ENCODE measurements around the gene LCLAT1. TPM values are rescaled to one million over a fixed set of nuclear protein-coding genes. Genes with fewer than 3 reads are reported as not detected.

The LCLAT1 gene
- total RNA-seq, 1 donor = 14.6 TPM

DNA sequence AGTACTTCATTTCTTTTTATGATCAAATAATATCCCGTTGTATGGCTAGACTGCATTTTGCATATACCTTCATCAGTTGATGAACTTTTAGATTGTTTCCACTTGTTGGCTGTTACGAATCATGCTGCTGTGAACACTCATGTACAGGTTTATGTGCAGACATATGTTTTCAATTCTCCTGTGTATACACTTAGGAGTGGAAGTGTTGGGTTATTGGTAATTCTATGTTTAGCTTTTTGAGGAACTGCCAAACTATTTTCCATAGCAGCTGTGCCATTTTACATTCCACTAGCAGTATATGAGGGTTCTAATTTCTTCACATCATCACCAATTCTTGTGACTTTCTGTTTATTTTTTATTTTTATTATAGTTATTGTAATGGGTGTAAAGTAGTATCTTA lies 32.1 kb upstream of the LCLAT1 start:
- Histone ChIP-seq H3K4me1 (ENCODE audit: insufficient read depth, low read length) (no peaks in the 10 kb centered on the region), H3K4me3 (ENCODE audit: low read length) (no peak overlapping the region), H3K9me3 (ENCODE audit: low read depth, low read length) (no peaks in the 10 kb centered on the region), H3K27me3 (ENCODE audit: insufficient read depth, low read length) (no peaks in the 10 kb centered on the region)

DNA sequence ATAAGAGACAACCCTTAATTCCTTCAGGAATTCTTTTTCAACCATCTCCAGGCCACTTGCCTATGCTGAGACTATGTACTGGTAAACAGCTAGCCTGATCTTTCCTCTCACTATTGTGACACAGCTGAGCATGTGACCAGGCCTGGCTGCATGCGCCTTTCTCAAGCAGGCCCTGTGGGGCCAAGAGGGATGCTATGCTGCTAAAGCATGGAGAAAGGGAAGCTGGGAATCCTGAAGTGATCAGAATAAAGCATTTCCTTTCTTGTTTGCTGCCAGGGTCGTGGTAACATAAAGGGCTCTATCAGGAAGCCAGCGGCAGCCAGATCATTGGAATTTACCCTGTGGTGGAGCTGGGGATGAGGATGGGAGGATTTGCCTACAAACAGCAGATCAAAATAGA lies 29.8 kb upstream of the LCLAT1 start:
- no peak overlapping the region for H3K4me3 ChIP-seq (ENCODE audit: low read length)
- H3K4me1 ChIP-seq (ENCODE audit: insufficient read depth, low read length) = peaks cover 14% of the 10 kb centered on the region
- no peaks in the 10 kb centered on the region for H3K27me3 ChIP-seq (ENCODE audit: insufficient read depth, low read length)
- no peaks in the 10 kb centered on the region for H3K9me3 ChIP-seq (ENCODE audit: low read depth, low read length)

DNA sequence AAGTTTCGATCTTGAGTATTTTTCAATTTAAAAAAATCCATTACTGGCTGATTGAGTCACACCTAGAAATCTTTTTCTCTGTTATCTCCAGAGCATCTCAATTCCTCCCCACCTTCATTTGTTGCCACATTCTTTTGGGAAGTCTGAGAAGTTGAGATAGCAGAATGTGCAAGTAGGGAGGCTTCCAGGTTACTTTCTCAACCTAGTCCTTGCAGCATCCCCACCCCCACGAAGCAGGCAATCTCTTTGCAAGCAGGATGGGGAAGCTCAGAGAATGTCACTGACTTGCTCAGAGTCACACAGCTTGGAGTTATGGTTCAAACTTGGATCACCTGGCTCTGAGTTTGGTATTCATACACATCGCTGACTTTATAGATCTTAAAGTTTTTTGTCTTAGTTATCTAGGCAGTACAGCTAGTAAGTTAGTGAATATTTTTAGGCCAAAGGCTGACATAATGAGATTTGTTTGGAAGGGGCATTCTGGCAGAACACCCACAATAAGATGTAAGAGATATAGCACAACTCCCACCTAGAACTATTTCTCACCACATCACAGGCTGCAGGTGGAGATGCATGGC lies 25.9 kb upstream of the LCLAT1 start:
- Histone ChIP-seq H3K27me3 (ENCODE audit: insufficient read depth, low read length) (no peaks in the 10 kb centered on the region), H3K4me3 (ENCODE audit: low read length) (no peak overlapping the region), H3K4me1 (ENCODE audit: insufficient read depth, low read length) (peaks cover 25% of the 10 kb centered on the region), H3K9me3 (ENCODE audit: low read depth, low read length) (no peaks in the 10 kb centered on the region)

DNA sequence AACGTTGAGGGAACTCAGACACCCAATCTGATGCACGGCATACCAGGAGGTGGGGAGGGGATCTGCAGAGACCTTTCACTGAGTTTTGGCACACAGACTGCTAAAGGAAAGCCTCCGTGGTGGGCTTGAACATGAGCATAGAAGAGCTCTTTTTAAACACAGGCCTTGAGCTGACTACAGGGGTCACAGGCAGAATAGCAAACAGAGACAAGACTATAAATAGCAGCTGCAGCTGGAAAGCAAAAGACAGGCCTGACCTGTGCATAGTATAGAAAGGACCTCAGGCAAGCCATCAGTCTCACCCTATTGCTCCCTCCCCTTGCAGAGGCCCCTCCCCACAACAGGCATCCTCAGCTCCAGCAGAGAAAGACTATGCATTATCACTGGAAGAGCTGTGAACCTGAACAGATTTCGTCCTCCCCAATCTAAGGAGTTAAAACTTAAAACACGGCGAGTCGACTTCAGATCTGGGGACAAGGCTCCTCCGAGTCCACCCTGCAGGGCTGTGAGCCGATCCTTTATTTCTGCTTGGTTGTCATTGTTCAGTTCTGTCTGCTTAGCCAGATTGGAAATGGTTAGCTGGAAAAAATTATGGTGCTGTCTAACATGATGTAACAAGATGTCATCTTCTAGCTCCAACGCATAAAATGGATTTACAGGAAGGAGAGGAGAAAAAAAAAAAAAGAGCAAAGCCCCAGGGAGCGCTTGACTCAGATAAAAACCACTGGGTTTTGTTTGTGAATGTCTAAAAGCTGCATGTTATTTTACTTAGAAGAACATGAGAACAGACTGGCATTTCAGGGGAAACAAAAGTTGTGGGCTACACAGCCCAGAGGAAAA lies 25.2 kb upstream of the LCLAT1 start:
- no peaks in the 10 kb centered on the region for H3K9me3 ChIP-seq (ENCODE audit: low read depth, low read length)
- H3K4me1 ChIP-seq (ENCODE audit: insufficient read depth, low read length) = peaks cover 25% of the 10 kb centered on the region
- no peak overlapping the region for H3K4me3 ChIP-seq (ENCODE audit: low read length)
- H3K27me3 ChIP-seq (ENCODE audit: insufficient read depth, low read length) = no peaks in the 10 kb centered on the region

DNA sequence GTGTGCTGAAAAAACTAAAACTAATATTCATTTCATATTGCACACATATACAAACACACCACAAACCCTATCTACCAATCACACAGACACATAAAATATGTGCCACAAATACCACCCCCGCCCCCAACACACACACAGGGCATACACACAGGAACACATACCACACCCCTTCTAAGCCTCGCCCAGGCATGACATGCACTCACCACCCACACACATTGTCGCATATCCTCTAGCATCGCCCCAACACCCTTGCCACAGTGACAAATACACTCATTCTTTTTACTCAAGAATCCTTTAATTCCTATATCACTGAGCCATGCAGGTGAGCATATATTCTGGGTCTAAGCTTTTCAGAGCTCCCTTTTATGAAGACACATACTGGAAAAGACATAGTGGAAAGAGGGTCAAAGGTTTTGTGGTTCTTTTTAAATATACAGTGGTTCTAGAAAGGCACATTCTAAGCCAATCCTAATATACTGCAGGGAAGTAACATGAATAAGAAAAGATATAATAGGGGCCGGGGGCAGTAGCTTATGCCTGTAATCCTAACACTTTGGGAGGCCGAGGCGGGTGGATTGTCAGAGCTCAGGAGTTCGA lies 24.5 kb upstream of the LCLAT1 start:
- peaks cover 25% of the 10 kb centered on the region for H3K4me1 ChIP-seq (ENCODE audit: insufficient read depth, low read length)
- no peak overlapping the region for H3K4me3 ChIP-seq (ENCODE audit: low read length)
- H3K27me3 ChIP-seq (ENCODE audit: insufficient read depth, low read length) = no peaks in the 10 kb centered on the region
- no peaks in the 10 kb centered on the region for H3K9me3 ChIP-seq (ENCODE audit: low read depth, low read length)

DNA sequence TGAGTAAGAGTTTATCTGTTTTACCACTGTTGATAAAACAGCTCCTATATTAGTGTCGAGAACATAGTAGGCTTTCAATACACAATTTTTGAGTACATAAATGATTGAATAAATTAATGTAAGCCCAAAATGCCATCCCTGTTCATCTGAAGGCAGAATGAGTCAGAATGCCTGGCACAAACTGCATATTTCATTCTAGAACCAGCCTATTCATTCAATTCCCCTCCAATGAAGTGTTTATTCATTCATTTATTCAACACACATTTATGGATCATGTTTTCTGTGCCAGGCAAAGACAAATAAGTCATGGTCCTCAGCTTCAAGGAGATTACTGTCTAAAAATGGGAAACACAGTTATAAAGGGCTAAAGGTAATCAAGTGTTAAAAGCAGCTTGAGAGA lies 22.8 kb upstream of the LCLAT1 start:
- Histone ChIP-seq H3K4me3 (ENCODE audit: low read length) (no peak overlapping the region), H3K4me1 (ENCODE audit: insufficient read depth, low read length) (peaks cover 30% of the 10 kb centered on the region), H3K9me3 (ENCODE audit: low read depth, low read length) (no peaks in the 10 kb centered on the region), H3K27me3 (ENCODE audit: insufficient read depth, low read length) (no peaks in the 10 kb centered on the region)

DNA sequence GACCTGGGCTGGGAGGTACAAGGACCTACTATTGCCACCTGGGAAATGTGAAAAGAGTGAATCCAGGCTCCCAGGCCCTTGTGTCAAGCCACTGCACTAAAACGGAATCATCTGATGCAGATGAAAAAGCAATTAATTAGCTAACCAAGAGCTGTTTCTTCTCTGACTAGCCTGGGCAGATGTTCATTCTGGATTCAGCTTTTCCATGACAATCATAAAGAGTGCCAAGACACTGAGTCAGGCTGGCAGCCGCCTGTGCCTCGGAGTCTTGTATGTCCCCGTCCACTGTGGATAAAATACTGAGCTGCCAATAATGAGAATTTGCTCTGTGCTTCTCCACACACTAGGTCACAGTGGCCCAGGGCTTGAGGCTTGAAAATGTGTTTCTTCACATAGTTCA lies 21.7 kb upstream of the LCLAT1 start:
- Histone ChIP-seq H3K9me3 (ENCODE audit: low read depth, low read length) (no peaks in the 10 kb centered on the region), H3K27me3 (ENCODE audit: insufficient read depth, low read length) (no peaks in the 10 kb centered on the region), H3K4me3 (ENCODE audit: low read length) (no peak overlapping the region), H3K4me1 (ENCODE audit: insufficient read depth, low read length) (peaks cover 30% of the 10 kb centered on the region)

DNA sequence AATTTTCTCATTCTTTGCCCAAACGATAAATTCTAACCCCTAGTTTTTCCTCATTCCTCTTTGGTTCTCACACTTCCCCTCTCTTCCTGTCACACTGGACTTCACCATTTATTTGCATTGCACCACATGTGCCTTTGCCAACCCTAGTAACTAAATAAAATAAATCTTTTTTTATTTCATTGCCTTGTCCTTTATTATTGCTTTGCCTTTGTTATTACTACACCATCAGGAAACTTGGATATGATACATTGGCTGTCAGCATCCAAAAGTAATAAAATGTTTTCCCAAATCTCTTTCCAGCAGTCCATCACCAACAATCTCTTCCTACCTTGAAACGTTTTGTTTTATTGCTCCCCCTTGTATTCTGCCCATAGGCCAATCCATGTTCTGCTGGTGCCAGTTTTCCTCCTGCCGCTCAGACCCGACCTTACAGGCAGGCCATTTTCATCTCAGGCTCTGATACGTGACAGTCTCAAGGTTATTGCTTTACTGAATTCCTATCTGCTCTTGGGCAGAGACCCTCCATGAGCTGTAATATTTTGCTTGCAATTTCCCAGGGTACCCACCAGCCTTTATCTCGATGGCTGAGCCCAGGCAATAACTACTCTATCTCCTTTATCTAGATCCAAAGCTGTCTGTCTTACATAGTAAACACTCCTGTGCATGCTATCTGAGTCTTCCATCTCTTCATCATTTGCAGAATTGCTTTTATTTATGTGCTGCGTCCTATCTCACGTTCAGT lies 19.3 kb upstream of the LCLAT1 start:
- H3K4me3 ChIP-seq (ENCODE audit: low read length) = no peak overlapping the region
- peaks cover 12% of the 10 kb centered on the region for H3K4me1 ChIP-seq (ENCODE audit: insufficient read depth, low read length)
- no peaks in the 10 kb centered on the region for H3K27me3 ChIP-seq (ENCODE audit: insufficient read depth, low read length)
- H3K9me3 ChIP-seq (ENCODE audit: low read depth, low read length) = no peaks in the 10 kb centered on the region

DNA sequence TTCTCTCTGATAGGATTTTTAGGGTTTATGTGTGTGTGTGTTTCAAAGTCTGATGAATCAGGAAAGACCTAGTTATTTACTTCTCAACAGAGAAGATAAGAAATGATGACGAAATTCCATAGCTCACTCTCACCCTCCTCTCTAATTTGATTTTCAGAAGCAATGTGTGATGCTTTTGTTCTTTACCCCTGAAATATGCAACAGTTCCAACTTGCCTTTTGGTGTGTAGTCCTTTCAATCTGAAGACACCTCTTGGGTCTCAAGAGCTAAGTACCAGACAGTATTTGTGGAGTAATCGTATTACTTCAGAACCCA lies 18.7 kb upstream of the LCLAT1 start:
- no peak overlapping the region for H3K4me3 ChIP-seq (ENCODE audit: low read length)
- H3K9me3 ChIP-seq (ENCODE audit: low read depth, low read length) = no peaks in the 10 kb centered on the region
- H3K27me3 ChIP-seq (ENCODE audit: insufficient read depth, low read length) = no peaks in the 10 kb centered on the region
- H3K4me1 ChIP-seq (ENCODE audit: insufficient read depth, low read length) = peaks cover 6% of the 10 kb centered on the region

DNA sequence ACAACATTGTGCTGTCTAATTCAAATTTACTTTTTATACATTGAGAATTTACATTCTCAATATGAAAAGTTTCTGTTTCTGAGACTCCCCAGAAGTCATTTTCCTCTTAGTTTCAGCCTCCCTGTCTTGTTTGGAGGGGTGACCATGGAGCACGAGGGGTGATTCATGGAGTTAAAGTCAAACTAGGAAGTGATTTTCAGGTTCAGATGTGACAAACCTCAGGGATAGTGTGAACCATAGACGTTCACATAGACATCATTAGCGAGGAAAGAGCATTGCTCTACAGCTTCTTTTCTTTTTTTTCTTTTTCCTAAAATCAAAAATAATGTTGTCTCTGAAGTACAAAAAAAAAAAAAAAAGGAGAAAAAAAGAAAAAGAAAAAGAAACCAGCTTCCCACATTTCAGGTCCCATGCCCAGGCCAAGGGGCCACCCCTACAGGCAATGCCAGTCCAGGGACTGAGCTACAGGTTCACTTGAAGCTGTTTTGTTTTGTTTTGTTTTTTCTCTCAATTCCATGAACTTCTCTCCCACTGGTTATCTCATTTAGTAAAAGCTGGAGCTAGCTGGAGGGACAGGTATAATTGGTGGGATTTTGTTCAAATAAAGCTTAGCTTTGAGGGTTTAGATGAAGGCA lies 18.1 kb upstream of the LCLAT1 start:
- Histone ChIP-seq H3K4me3 (ENCODE audit: low read length) (no peak overlapping the region), H3K9me3 (ENCODE audit: low read depth, low read length) (no peaks in the 10 kb centered on the region), H3K4me1 (ENCODE audit: insufficient read depth, low read length) (peaks cover 6% of the 10 kb centered on the region), H3K27me3 (ENCODE audit: insufficient read depth, low read length) (no peaks in the 10 kb centered on the region)

DNA sequence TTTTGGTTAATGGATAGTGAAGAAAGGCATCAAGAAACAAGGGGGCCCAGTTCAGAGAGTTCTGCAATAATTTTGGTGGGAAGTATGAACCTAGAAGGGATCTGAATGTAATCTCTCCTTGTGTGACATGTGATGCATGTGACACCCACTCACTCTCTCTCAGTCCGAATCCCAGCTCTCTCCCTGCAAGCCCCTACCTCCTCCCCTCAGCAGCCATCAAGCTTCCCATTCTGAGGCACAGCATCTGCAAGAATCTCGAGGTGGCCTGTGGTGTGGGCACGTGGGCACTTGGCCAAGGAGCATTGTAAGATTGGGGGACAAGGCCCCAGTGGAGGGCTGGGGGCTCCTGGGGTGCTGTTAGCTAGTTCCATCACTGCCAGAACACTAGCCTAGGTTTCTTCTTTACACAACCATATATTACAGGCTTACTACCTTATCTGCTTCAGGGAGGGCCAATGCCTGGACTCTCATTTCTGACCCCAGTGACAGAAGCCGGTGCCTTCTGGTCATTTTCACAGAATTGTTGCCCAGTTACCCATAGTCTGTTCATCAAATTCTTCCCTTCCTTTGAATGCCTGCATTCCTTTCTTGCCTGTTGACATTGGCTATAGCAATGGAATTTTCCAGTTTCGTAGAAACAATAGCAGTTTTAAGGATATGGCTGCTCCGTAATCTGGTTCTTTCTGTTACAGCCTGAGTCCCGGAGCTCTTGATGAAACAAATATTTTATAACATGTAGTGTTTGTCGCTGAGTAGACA lies 13.3 kb upstream of the LCLAT1 start:
- Histone ChIP-seq H3K27me3 (ENCODE audit: insufficient read depth, low read length) (no peaks in the 10 kb centered on the region), H3K4me1 (ENCODE audit: insufficient read depth, low read length) (peaks cover 3% of the 10 kb centered on the region), H3K9me3 (ENCODE audit: low read depth, low read length) (no peaks in the 10 kb centered on the region)

DNA sequence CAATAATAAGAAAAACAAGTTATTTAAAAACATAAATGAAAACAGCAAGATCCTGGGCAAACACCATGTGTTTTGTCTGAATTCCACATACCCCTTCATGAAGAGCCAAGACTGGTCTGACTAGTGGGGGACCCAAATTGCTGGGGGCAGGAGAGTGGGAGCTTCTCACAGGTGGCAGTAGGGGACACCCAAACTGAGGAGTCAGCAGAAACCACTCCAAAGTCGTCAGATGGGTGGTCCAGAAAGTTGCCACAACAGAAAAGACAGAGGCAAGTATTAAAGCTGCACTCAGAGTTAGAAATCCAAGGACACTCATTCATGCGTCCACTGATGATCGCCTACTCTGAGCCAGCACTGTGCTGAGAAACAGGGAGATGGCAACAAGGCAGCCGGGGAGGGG lies 12.3 kb upstream of the LCLAT1 start:
- H3K9me3 ChIP-seq (ENCODE audit: low read depth, low read length) = no peaks in the 10 kb centered on the region
- H3K4me3 ChIP-seq (ENCODE audit: low read length) = no peak overlapping the region
- H3K27me3 ChIP-seq (ENCODE audit: insufficient read depth, low read length) = no peaks in the 10 kb centered on the region
- H3K4me1 ChIP-seq (ENCODE audit: insufficient read depth, low read length) = peaks cover 3% of the 10 kb centered on the region

More for the DNA sequence above, 13.3 kb upstream of the LCLAT1 start:
- H3K4me3 ChIP-seq (ENCODE audit: low read length) = no peak overlapping the region

DNA sequence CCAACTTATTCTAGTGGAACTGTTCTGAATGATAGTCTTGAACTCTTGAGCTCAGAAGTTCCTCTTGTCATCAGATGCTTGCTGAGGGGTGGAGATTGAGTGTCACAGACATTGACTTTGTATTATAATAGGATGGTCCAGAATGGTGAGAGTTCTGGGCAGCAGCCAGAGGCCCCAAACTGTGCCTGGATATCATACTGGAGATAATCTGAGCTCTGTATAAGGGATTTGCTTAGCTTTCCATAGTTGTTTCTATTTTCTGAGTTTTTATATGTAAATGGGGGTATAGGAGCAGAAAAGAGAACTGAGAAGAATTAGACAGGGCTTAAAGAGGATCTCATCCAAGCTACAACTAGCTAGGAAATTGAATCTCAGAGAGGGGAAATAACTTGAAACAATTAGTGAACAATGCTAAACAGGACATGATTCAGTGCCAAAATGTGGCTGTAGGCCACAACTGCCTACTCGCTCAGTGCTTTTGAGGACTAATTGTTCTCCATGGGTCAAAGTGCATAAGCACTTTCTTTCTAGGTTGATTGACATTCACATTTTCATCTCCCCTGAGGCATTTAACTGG lies 10.1 kb upstream of the LCLAT1 start:
- Histone ChIP-seq H3K4me1 (ENCODE audit: insufficient read depth, low read length) (peaks cover 3% of the 10 kb centered on the region), H3K27me3 (ENCODE audit: insufficient read depth, low read length) (no peaks in the 10 kb centered on the region), H3K9me3 (ENCODE audit: low read depth, low read length) (no peaks in the 10 kb centered on the region), H3K4me3 (ENCODE audit: low read length) (no peak overlapping the region)
